Gastroesophageal sphincter (tissue), 4 donors: ENCODE results near the gene STIM2. TPM values are rescaled to one million over a fixed set of nuclear protein-coding genes. Genes with fewer than 3 reads are reported as not detected.

Experiments
- ATAC-seq: fragments of 150-250 bp; one replicate; pipeline ENCODE4 v1.9.1; 2016; ENCODE audit warnings: mild to moderate bottlenecking, moderate library complexity
- H3K27ac ChIP-seq, 4 donors: fragments of 200-600 bp; sonication (generic) in 3 of 4; 1 replicate in 3 of 4; 2 replicates in 1 of 4; pipeline ENCODE4 v1.5.1; 2016 to 2019
- H3K27me3 ChIP-seq: fragments of 200-600 bp; sonication (generic); one replicate; pipeline ENCODE4 v1.5.1; 2019
- H3K36me3 ChIP-seq, 2 donors: fragments of 200-600 bp; sonication (generic); one replicate each; pipeline ENCODE4 v1.5.1; 2019; ENCODE audit warnings: control low read depth in 1 of 2
- H3K4me1 ChIP-seq, 3 donors: fragments of 200-600 bp; sonication (generic); 1 replicate in 2 of 3; 2 replicates in 1 of 3; pipeline ENCODE4 v1.5.1; 2016 to 2019; ENCODE audit warnings: control low read depth in 2 of 3
- H3K4me3 ChIP-seq, 2 donors: fragments of 200-600 bp; sonication (generic); one replicate each; pipeline ENCODE4 v1.5.1; 2019; ENCODE audit warnings: mild to moderate bottlenecking in 1 of 2, moderate library complexity in 1 of 2
- H3K9me3 ChIP-seq, 3 donors: fragments of 200-600 bp; sonication (generic); one replicate each; pipeline ENCODE4 v1.5.1; 2017 to 2019; ENCODE audit warnings: control low read depth in 2 of 3
- CTCF ChIP-seq, 4 experiments: fragments of 200-600 bp in 2 of 4; fragments of 450-650 bp in 2 of 4; sonication (generic) in 1 of 4; IDR thresholded peaks; one replicate each; pipeline ENCODE4 v1.5.1; 2017 to 2019; ENCODE audit warnings: antibody characterized with exemption in 4 of 4, mild to moderate bottlenecking in 2 of 4, moderate library complexity in 2 of 4
- EP300 ChIP-seq: sonication (generic); formaldehyde crosslinking; IDR thresholded peaks from one replicate; pipeline ENCODE4 v1.6.1; 2017; ENCODE audit warnings: antibody characterized with exemption, mild to moderate bottlenecking
- POLR2A ChIP-seq, 2 donors: fragments of 450-650 bp; IDR thresholded peaks; one replicate each; pipeline ENCODE4 v1.6.1; 2017; ENCODE audit warnings: antibody characterized with exemption in 2 of 2, mild to moderate bottlenecking in 2 of 2, moderate library complexity in 1 of 2
- POLR2AphosphoS5 ChIP-seq: sonication (generic); formaldehyde crosslinking; IDR thresholded peaks from one replicate; pipeline ENCODE4 v1.6.1; 2017; ENCODE audit warnings: antibody characterized with exemption
- WGBS, 2 donors: methylation state at CpG; one replicate each; pipeline ENCODE4 v1.1.5; 2018; ENCODE audit warnings: low coverage in 1 of 2; 5-methylcytosine and 5-hydroxymethylcytosine counted together
- total RNA-seq, 4 donors: library from RNA; depleted of rRNA; stranded (reverse); fragments of >200 nt; gene quantifications; one replicate each; pipeline ENCODE4 v1.1.0, GENCODE V29; 2016

Gene STIM2
- total RNA-seq, 4 donors from 2014 or later: 8.4 to 11.6 (median 10.5) TPM

- H3K4me3 ChIP-seq: no peak overlapping the region
- H3K4me1 ChIP-seq: peaks cover 0 to 29% (median 0%) of the 10 kb centered on the region in 3 donors
- 6 to 33% methylated on average over 2 of the region's 2 CpGs for WGBS, 2 donors
Measured at GRCh38 chr4:27006646-27007045, 146.0 kb downstream of the STIM2 start.

GRCh38 chr4:27007507-27007906, 146.9 kb downstream of the STIM2 start:
- Histone ChIP-seq H3K9me3 (no peaks in the 10 kb centered on the region), H3K36me3 (no peaks in the 10 kb centered on the region), H3K4me1 (peaks cover 0 to 29% (median 0%) of the 10 kb centered on the region in 3 donors), H3K27ac (no peak overlapping the region), H3K27me3 (no peaks in the 10 kb centered on the region), H3K4me3 (no peak overlapping the region)
- WGBS, 2 donors: 68 to 83% methylated on average over 2 to 3 of the region's 3 CpGs
- peak; percentile 46 for ATAC-seq
- TF ChIP-seq POLR2A (IDR thresholded peaks at IDR 0.05) (no peak), POLR2AphosphoS5 (no peak), CTCF (IDR thresholded peaks at IDR 0.05) (no peak), EP300 (no peak)

More at GRCh38 chr4:27006646-27007045, 146.0 kb downstream of the STIM2 start:
- H3K27me3 ChIP-seq: no peaks in the 10 kb centered on the region
- ATAC-seq: no peak
- TF ChIP-seq POLR2A (IDR thresholded peaks at IDR 0.05) (no peak), CTCF (IDR thresholded peaks at IDR 0.05) (no peak), POLR2AphosphoS5 (no peak)
- H3K36me3 ChIP-seq: no peaks in the 10 kb centered on the region
- no peak overlapping the region for H3K27ac ChIP-seq
- no peaks in the 10 kb centered on the region for H3K9me3 ChIP-seq

GRCh38 chr4:27008679-27009078, 148.0 kb downstream of the STIM2 start:
- Histone ChIP-seq H3K9me3 (no peaks in the 10 kb centered on the region), H3K4me3 (no peak overlapping the region), H3K27ac (no peak overlapping the region), H3K27me3 (no peaks in the 10 kb centered on the region), H3K4me1 (peaks cover 0 to 29% (median 0%) of the 10 kb centered on the region in 3 donors), H3K36me3 (no peaks in the 10 kb centered on the region)
- TF ChIP-seq POLR2A (IDR thresholded peaks at IDR 0.05): no peak
- TF ChIP-seq CTCF (IDR thresholded peaks at IDR 0.05): no peak
- TF ChIP-seq EP300: no peak
- no peak for TF ChIP-seq POLR2AphosphoS5
- no peak for ATAC-seq
- 72 to 78% methylated on average over 4 of the region's 4 CpGs for WGBS, 2 donors

- Histone ChIP-seq H3K36me3 (no peaks in the 10 kb centered on the region), H3K9me3 (no peaks in the 10 kb centered on the region), H3K4me3 (no peak overlapping the region), H3K27me3 (no peaks in the 10 kb centered on the region), H3K27ac (no peak overlapping the region), H3K4me1 (peaks cover 0 to 29% (median 0%) of the 10 kb centered on the region in 3 donors)
- TF ChIP-seq POLR2AphosphoS5 (no peak), CTCF (IDR thresholded peaks at IDR 0.05) (no peak), POLR2A (IDR thresholded peaks at IDR 0.05) (no peak)
- ATAC-seq: no peak
- WGBS, 2 donors: 33 to 52% methylated on average over 4 of the region's 4 CpGs
Measured at GRCh38 chr4:27009539-27009938, 148.9 kb downstream of the STIM2 start.

- Histone ChIP-seq H3K4me3 (no peak overlapping the region), H3K27me3 (no peaks in the 10 kb centered on the region), H3K4me1 (peaks cover 0 to 29% (median 0%) of the 10 kb centered on the region in 3 donors), H3K36me3 (no peaks in the 10 kb centered on the region), H3K27ac (no peak overlapping the region), H3K9me3 (no peaks in the 10 kb centered on the region)
- TF ChIP-seq CTCF (IDR thresholded peaks at IDR 0.05): peak; percentile 84 to 92 (median 88)
- TF ChIP-seq POLR2AphosphoS5: no peak
- TF ChIP-seq EP300: no peak
- no peak for TF ChIP-seq POLR2A (IDR thresholded peaks at IDR 0.05)
- peak; percentile 48 for ATAC-seq
- 3 to 29% methylated on average over 4 to 6 of the region's 6 CpGs for WGBS, 2 donors
Measured at GRCh38 chr4:27010334-27010940, 149.8 kb downstream of the STIM2 start.
